Caco-2 (cell line): ENCODE results near the gene KCNIP4. TPM values are rescaled to one million over a fixed set of nuclear protein-coding genes. Genes with fewer than 3 reads are reported as not detected.

Source experiments
- BruUV-seq: library from RNA; stranded (reverse); fragments of 400-500 nt; replicated peaks from 2 replicates; lab custom pipeline; 2021; lab: Mats Ljungman, UMichigan
- CTCF ChIA-PET: fragments of 300-600 bp; sonication (Branson Sonifier 250); formaldehyde crosslinking; loops from one replicate; lab custom pipeline; 2022; ENCODE audit warnings: antibody characterized with exemption; lab: Charles Lee
- POLR2A ChIA-PET: fragments of 300-600 bp; sonication (Branson Sonifier 250); formaldehyde crosslinking; loops from one replicate; lab custom pipeline; 2022; ENCODE audit warnings: antibody characterized with exemption; lab: Charles Lee
- DNase-seq, 2 experiments: peaks; one replicate each; pipeline versions ENCODE4 v3.0.0 to v3.0.0-alpha.2; 2020 to 2022
- H3K27me3 ChIP-seq: replicated peaks from 2 replicates; pipeline ENCODE4 v1.6.0; 2011; ENCODE audit warnings: low read length; ENCODE audit not compliant: control insufficient read depth, insufficient read depth
- H3K36me3 ChIP-seq: 2 replicates; pipeline ENCODE4 v1.5.1; 2011; ENCODE audit warnings: low read length; ENCODE audit not compliant: control insufficient read depth, insufficient read depth
- H3K4me1 ChIP-seq: fragments of 250-450 bp; sonication (Bioruptor Pico); 2 replicates; pipeline ENCODE4 v1.5.1; 2020; ENCODE audit warnings: mild to moderate bottlenecking
- H3K4me3 ChIP-seq: 2 replicates; pipeline ENCODE4 v1.5.1; 2011; ENCODE audit warnings: low read depth, mild to moderate bottlenecking, control low read depth, low read length
- H3K9me3 ChIP-seq: fragments of 250-450 bp; sonication (Bioruptor Pico); 2 replicates; pipeline ENCODE4 v1.5.1; 2020; ENCODE audit warnings: mild to moderate bottlenecking, moderate library complexity
- H3K27ac Mint-ChIP-seq: one replicate; pipeline ENCODE4 v1.8.0; 2022; ENCODE audit warnings: mixed read lengths; ENCODE audit not compliant: unreplicated experiment
- H3K27me3 Mint-ChIP-seq: one replicate; pipeline ENCODE4 v1.8.0; 2022; ENCODE audit warnings: mixed read lengths; ENCODE audit not compliant: insufficient read depth, unreplicated experiment
- H3K36me3 Mint-ChIP-seq: one replicate; pipeline ENCODE4 v1.8.0; 2022; ENCODE audit warnings: mild to moderate bottlenecking, mixed read lengths; ENCODE audit not compliant: insufficient read depth, unreplicated experiment
- H3K4me1 Mint-ChIP-seq: one replicate; pipeline ENCODE4 v1.8.0; 2022; ENCODE audit warnings: low read depth, mixed read lengths; ENCODE audit not compliant: unreplicated experiment
- H3K4me3 Mint-ChIP-seq: one replicate; pipeline ENCODE4 v1.8.0; 2022; ENCODE audit warnings: mild to moderate bottlenecking, moderate library complexity, mixed read lengths; ENCODE audit not compliant: unreplicated experiment
- H3K9me3 Mint-ChIP-seq: one replicate; pipeline ENCODE4 v1.8.0; 2022; ENCODE audit warnings: mixed read lengths; ENCODE audit not compliant: unreplicated experiment
- CTCF ChIP-seq, 2 experiments: fragments of 200-600 bp in 1 of 2; IDR thresholded peaks; 1 replicate in 1 of 2; 2 replicates in 1 of 2; pipeline versions ENCODE4 v1.5.1 to v1.8.0; 2011 to 2022; ENCODE audit warnings: antibody characterized with exemption in 1 of 2, control low read depth in 1 of 2, inconsistent platforms in 1 of 2, low read depth in 1 of 2, low read length in 1 of 2, mild to moderate bottlenecking in 1 of 2, moderate library complexity in 1 of 2; ENCODE audit not compliant: insufficient read depth in 1 of 2, severe bottlenecking in 1 of 2, unreplicated experiment in 1 of 2
- intact Hi-C: fragments of 100-400 bp; cut with micrococcal nuclease; formaldehyde crosslinking; loops from one replicate; pipeline ENCODE4 v1.10.0; 2022; ENCODE audit not compliant: unreplicated experiment
- total RNA-seq: library from RNA; stranded (reverse); gene quantifications from 2 replicates; pipeline ENCODE4 v1.2.3, GENCODE V29; 2022

The KCNIP4 gene
- total RNA-seq, 1 experiment from 2014 or later, result not detected

DNA sequence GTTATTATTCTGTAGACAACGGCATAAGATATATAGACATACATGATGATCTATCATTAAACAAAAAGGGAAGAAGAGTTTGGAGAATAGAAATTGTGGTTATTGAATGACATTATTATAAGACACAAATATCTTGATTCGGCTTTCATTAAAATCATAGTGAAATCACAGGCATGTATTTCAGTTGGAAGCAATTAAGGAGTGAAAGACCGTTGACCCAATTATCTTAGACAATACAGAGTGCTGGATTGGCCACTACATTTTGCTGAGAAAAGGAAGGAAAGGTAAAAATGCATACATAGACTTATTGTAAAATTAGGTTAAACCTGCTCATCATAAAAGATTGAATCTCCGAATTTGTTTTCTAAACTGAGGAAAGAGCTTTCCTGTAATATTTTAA, 209.8 kb downstream of the KCNIP4 start:
- no peaks in the 10 kb centered on the region for H3K36me3 ChIP-seq
- no peaks in the 10 kb centered on the region for H3K9me3 ChIP-seq
- H3K4me3 ChIP-seq, result no peak overlapping the region
- DNase-seq, result no peak
- ChIA-PET POLR2A (no interaction called here), CTCF (no interaction called here)
- no peaks in the 10 kb centered on the region for H3K27me3 ChIP-seq
- H3K4me3 Mint-ChIP-seq, result no peak overlapping the region
- H3K36me3 Mint-ChIP-seq, result no peaks in the 10 kb centered on the region
- H3K9me3 Mint-ChIP-seq, result no peaks in the 10 kb centered on the region
- H3K4me1 ChIP-seq, result no peaks in the 10 kb centered on the region
- H3K4me1 Mint-ChIP-seq, result no peaks in the 10 kb centered on the region
- intact Hi-C loops, result no loop called here
- peaks cover 3% of the 10 kb centered on the region for H3K27me3 Mint-ChIP-seq
- TF ChIP-seq CTCF (IDR thresholded peaks at IDR 0.05; ENCODE audit: insufficient read depth in 1 of 2, low read depth in 1 of 2, low read length in 1 of 2, severe bottlenecking in 1 of 2, unreplicated experiment in 1 of 2), result no peak
- BruUV-seq, result no TSS peak
- H3K27ac Mint-ChIP-seq, result no peak overlapping the region

DNA sequence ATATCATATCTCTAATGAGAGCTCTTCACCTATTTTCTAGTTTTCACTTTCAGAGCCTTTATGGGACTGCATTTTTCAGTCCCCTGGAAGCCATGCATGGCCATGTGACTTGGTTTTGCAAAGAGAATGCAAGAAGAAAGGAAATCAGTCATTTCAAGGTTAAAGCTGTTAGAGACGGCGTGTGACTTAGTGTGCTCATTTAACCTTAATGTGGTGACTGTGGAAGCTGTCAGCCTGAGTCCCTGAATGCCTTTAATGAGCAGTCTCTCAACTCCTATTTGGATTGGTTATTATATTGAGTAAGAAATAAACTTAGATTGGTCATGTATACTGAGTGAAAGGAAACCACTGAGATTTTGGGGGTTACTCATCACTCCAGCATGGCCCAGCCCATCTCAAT, 212.7 kb downstream of the KCNIP4 start:
- no peaks in the 10 kb centered on the region for H3K9me3 ChIP-seq
- H3K4me1 ChIP-seq, result no peaks in the 10 kb centered on the region
- no peaks in the 10 kb centered on the region for H3K27me3 ChIP-seq
- H3K36me3 ChIP-seq, result no peaks in the 10 kb centered on the region
- Mint-ChIP-seq H3K9me3 (no peaks in the 10 kb centered on the region), H3K4me1 (no peaks in the 10 kb centered on the region), H3K27ac (no peak overlapping the region), H3K36me3 (no peaks in the 10 kb centered on the region), H3K4me3 (no peak overlapping the region), H3K27me3 (peaks cover 3% of the 10 kb centered on the region)
- H3K4me3 ChIP-seq, result no peak overlapping the region
- no peak for DNase-seq
- no TSS peak for BruUV-seq
- POLR2A ChIA-PET, result no interaction called here
- no peak for TF ChIP-seq CTCF (IDR thresholded peaks at IDR 0.05; ENCODE audit: insufficient read depth in 1 of 2, low read depth in 1 of 2, low read length in 1 of 2, severe bottlenecking in 1 of 2, unreplicated experiment in 1 of 2)
- CTCF ChIA-PET, result no interaction called here
- intact Hi-C loops, result no loop called here

DNA sequence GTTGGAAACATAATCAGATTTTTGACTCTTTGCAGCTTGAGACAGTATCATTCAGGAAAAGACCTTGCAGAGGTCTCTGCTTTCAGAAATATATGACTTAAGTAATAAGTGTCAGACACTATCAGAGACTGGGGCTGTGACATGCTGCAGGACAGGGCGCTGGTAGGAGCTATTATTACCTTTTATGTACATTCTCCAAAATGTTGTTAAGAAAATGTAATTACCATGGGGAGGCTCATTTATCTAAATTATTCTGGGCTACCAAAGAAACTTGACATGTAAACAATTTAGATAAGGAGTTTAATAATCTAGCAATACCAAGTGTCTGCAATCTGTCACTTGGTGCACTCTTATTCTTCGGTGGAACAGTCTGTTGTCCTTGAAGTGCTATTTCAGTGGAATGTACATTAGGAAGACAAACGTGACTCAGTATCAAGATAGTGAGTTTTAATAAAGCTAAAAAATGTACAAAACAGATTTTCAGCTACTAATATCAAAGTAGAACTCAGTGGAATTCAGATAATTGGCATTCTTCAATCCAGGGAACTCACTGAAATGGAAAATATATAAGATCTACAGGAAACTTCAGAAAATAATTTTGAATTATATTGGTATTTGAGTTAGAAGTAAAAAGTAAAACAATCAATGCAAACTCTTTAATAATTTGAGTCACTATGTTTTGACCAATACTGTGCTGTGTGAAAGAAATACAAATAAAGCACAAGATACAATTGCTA, 214.5 kb downstream of the KCNIP4 start:
- Mint-ChIP-seq H3K36me3 (no peaks in the 10 kb centered on the region), H3K9me3 (no peaks in the 10 kb centered on the region), H3K4me1 (no peaks in the 10 kb centered on the region), H3K27me3 (peaks cover 6% of the 10 kb centered on the region), H3K27ac (no peak overlapping the region), H3K4me3 (no peak overlapping the region)
- no peaks in the 10 kb centered on the region for H3K36me3 ChIP-seq
- no peaks in the 10 kb centered on the region for H3K4me1 ChIP-seq
- no peaks in the 10 kb centered on the region for H3K27me3 ChIP-seq
- no peaks in the 10 kb centered on the region for H3K9me3 ChIP-seq
- ChIA-PET POLR2A (no interaction called here), CTCF (no interaction called here)
- no TSS peak for BruUV-seq
- no peak overlapping the region for H3K4me3 ChIP-seq
- no peak for TF ChIP-seq CTCF (IDR thresholded peaks at IDR 0.05; ENCODE audit: insufficient read depth in 1 of 2, low read depth in 1 of 2, low read length in 1 of 2, severe bottlenecking in 1 of 2, unreplicated experiment in 1 of 2)
- no peak for DNase-seq
- intact Hi-C loops, result no loop called here
